ENCODE measurements around the gene SORL1. TPM values are rescaled to one million over a fixed set of nuclear protein-coding genes. Genes with fewer than 3 reads are reported as not detected.

The SORL1 gene
- total RNA-seq, 1 donor from 2014 or later: 13.8 TPM

- no peaks in the 10 kb centered on the region for H3K4me1 Mint-ChIP-seq
- peaks cover 13% of the 10 kb centered on the region for H3K36me3 Mint-ChIP-seq (ENCODE audit: low read depth)
- DNase-seq (ENCODE audit: low read depth, low spot score): no peak
- no peak for TF ChIP-seq CTCF (conservative IDR thresholded peaks at IDR 0.05)
- H3K27ac Mint-ChIP-seq (ENCODE audit: unreplicated experiment): no peak overlapping the region
- H3K27me3 Mint-ChIP-seq (ENCODE audit: low read depth): no peaks in the 10 kb centered on the region
- peaks cover 4% of the 10 kb centered on the region for H3K9me3 Mint-ChIP-seq
- H3K4me3 Mint-ChIP-seq: no peak overlapping the region
Measured at GRCh38 chr11:121630041-121630440, 177.9 kb downstream of the SORL1 start.

DNA sequence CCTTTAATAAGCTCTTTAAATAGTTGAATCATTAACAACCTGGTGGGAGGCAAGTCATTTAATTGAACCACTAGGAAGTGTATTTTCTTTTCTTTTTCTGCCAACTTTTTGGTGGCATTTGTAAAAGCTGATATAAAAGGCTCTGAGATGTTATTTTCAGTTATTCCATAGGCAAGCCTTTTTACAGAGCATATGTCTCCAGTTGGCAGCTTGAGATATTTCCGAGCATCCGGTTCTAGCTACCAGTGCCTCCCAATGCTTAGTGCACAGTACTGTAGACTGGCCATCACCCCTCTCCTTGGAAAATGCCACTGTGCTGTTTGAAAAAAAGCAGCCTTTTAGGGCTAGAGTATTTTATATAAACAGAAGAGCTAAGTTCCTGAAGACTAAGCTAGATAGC lies 179.3 kb downstream of the SORL1 start:
- Mint-ChIP-seq H3K9me3 (peaks cover 4% of the 10 kb centered on the region), H3K27ac (ENCODE audit: unreplicated experiment) (no peak overlapping the region), H3K36me3 (ENCODE audit: low read depth) (peaks cover 13% of the 10 kb centered on the region), H3K4me1 (no peaks in the 10 kb centered on the region), H3K4me3 (no peak overlapping the region), H3K27me3 (ENCODE audit: low read depth) (no peaks in the 10 kb centered on the region)
- TF ChIP-seq CTCF (conservative IDR thresholded peaks at IDR 0.05): no peak
- DNase-seq (ENCODE audit: low read depth, low spot score): no peak

- TF ChIP-seq CTCF (conservative IDR thresholded peaks at IDR 0.05): no peak
- Mint-ChIP-seq H3K9me3 (peaks cover 4% of the 10 kb centered on the region), H3K4me3 (no peak overlapping the region), H3K36me3 (ENCODE audit: low read depth) (peaks cover 10% of the 10 kb centered on the region), H3K27me3 (ENCODE audit: low read depth) (no peaks in the 10 kb centered on the region), H3K27ac (ENCODE audit: unreplicated experiment) (no peak overlapping the region), H3K4me1 (no peaks in the 10 kb centered on the region)
- no peak for DNase-seq (ENCODE audit: low read depth, low spot score)
Measured at GRCh38 chr11:121634273-121634672, 182.2 kb downstream of the SORL1 start.

GRCh38 chr11:121634889-121635288 lies 182.8 kb downstream of the SORL1 start:
- peaks cover 10% of the 10 kb centered on the region for H3K36me3 Mint-ChIP-seq (ENCODE audit: low read depth)
- H3K27ac Mint-ChIP-seq (ENCODE audit: unreplicated experiment): no peak overlapping the region
- H3K4me3 Mint-ChIP-seq: no peak overlapping the region
- DNase-seq (ENCODE audit: low read depth, low spot score): no peak
- TF ChIP-seq CTCF (conservative IDR thresholded peaks at IDR 0.05): no peak
- no peaks in the 10 kb centered on the region for H3K4me1 Mint-ChIP-seq
- H3K9me3 Mint-ChIP-seq: peaks cover 4% of the 10 kb centered on the region
- no peaks in the 10 kb centered on the region for H3K27me3 Mint-ChIP-seq (ENCODE audit: low read depth)

- Mint-ChIP-seq H3K27me3 (ENCODE audit: low read depth) (no peaks in the 10 kb centered on the region), H3K4me1 (no peaks in the 10 kb centered on the region), H3K27ac (ENCODE audit: unreplicated experiment) (no peak overlapping the region), H3K4me3 (no peak overlapping the region), H3K36me3 (ENCODE audit: low read depth) (peaks cover 6% of the 10 kb centered on the region), H3K9me3 (peaks cover 4% of the 10 kb centered on the region)
- no peak for DNase-seq (ENCODE audit: low read depth, low spot score)
- no peak for TF ChIP-seq CTCF (conservative IDR thresholded peaks at IDR 0.05)
Measured at GRCh38 chr11:121636081-121636799, 184.1 kb downstream of the SORL1 start.

Data from neural crest cell (in vitro differentiated cells).